ENCODE results near the gene ANKK1.

ANKK1 gene

GRCh38 chr11:113426686-113427085 is 39.1 kb downstream of the ANKK1 start:
- TF ChIP-seq ZFP69B (tag by site-specific recombination; IDR thresholded peaks at IDR 0.05) (no peak), ZNF148 (tag by site-specific recombination; IDR thresholded peaks at IDR 0.05; ENCODE audit: borderline replicate concordance) (no peak), ZXDB (tag by site-specific recombination; IDR thresholded peaks at IDR 0.05) (no peak), ZNF623 (tag by site-specific recombination; IDR thresholded peaks at IDR 0.05) (no peak), GLIS2 (tag by site-specific recombination; IDR thresholded peaks at IDR 0.05) (no peak), ZNF133 (tag by site-specific recombination; IDR thresholded peaks at IDR 0.05) (no peak), ZNF677 (tag by site-specific recombination; IDR thresholded peaks at IDR 0.05) (no peak), ZNF138 (tag by site-specific recombination; IDR thresholded peaks at IDR 0.05; ENCODE audit: borderline replicate concordance) (no peak), ZNF280D (tag by site-specific recombination; IDR thresholded peaks at IDR 0.05) (no peak), ZNF155 (tag by site-specific recombination; IDR thresholded peaks at IDR 0.05) (no peak), ZNF791 (tag by site-specific recombination; IDR thresholded peaks at IDR 0.05) (no peak), ZSCAN30 (tag by site-specific recombination; IDR thresholded peaks at IDR 0.05) (no peak), ZNF560 (tag by site-specific recombination; IDR thresholded peaks at IDR 0.05; ENCODE audit: borderline replicate concordance) (no peak), ZNF837 (tag by site-specific recombination; IDR thresholded peaks at IDR 0.05) (no peak), ZNF324 (tag by site-specific recombination; IDR thresholded peaks at IDR 0.05) (no peak), OSR2 (tag by site-specific recombination; IDR thresholded peaks at IDR 0.05) (no peak), ZNF521 (tag by site-specific recombination; IDR thresholded peaks at IDR 0.05) (no peak)
- TF ChIP-seq, protein P1, sequence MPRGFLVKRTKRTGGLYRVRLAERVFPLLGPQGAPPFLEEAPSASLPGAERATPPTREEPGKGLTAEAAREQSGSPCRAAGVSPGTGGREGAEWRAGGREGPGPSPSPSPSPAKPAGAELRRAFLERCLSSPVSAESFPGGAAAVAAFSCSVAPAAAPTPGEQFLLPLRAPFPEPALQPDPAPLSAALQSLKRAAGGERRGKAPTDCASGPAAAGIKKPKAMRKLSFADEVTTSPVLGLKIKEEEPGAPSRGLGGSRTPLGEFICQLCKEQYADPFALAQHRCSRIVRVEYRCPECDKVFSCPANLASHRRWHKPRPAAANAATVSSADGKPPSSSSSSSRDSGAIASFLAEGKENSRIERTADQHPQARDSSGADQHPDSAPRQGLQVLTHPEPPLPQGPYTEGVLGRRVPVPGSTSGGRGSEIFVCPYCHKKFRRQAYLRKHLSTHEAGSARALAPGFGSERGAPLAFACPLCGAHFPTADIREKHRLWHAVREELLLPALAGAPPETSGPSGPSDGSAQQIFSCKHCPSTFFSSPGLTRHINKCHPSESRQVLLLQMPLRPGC (tag by site-specific recombination; IDR thresholded peaks at IDR 0.05): no peak
- TF ChIP-seq, protein P2, sequence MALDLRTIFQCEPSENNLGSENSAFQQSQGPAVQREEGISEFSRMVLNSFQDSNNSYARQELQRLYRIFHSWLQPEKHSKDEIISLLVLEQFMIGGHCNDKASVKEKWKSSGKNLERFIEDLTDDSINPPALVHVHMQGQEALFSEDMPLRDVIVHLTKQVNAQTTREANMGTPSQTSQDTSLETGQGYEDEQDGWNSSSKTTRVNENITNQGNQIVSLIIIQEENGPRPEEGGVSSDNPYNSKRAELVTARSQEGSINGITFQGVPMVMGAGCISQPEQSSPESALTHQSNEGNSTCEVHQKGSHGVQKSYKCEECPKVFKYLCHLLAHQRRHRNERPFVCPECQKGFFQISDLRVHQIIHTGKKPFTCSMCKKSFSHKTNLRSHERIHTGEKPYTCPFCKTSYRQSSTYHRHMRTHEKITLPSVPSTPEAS (tag by site-specific recombination; IDR thresholded peaks at IDR 0.05): no peak
- TF ChIP-seq, protein P3, sequence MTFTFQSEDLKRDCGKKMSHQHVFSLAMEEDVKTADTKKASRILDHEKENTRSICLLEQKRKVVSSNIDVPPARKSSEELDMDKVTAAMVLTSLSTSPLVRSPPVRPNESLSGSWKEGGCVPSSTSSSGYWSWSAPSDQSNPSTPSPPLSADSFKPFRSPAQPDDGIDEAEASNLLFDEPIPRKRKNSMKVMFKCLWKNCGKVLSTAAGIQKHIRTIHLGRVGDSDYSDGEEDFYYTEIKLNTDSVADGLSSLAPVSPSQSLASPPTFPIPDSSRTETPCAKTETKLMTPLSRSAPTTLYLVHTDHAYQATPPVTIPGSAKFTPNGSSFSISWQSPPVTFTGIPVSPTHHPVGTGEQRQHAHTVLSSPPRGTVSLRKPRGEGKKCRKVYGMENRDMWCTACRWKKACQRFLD (tag by site-specific recombination; IDR thresholded peaks at IDR 0.05): no peak
- Histone ChIP-seq H3K4me3 (ENCODE audit: low read depth, low read length) (no peak overlapping the region), H3K36me3 (ENCODE audit: control insufficient read depth in 2 of 2, insufficient read depth in 1 of 2, low read length in 2 of 2) (no peaks in the 10 kb centered on the region), H3K9me3 (ENCODE audit: control insufficient read depth, insufficient read depth, low read depth, low read length) (no peaks in the 10 kb centered on the region), H3K4me1 (ENCODE audit: control insufficient read depth, insufficient read depth, low read length) (no peaks in the 10 kb centered on the region), H3K27ac (ENCODE audit: extremely low read depth, low read depth, low read length) (no peak overlapping the region)
- CTCF ChIA-PET: no interaction called here
- POLR2A ChIA-PET: no interaction called here

Data from HEK293 (cell line).